Gastroesophageal sphincter (tissue), 3 donors: ENCODE data around the gene KRABD2.

ENCODE experiments used
- CTCF ChIP-seq, 4 experiments: fragments of 200-600 bp in 2 of 4; fragments of 450-650 bp in 2 of 4; sonication (generic) in 1 of 4; IDR thresholded peaks; one replicate each; pipeline ENCODE4 v1.5.1; 2017 to 2019; ENCODE audit warnings: antibody characterized with exemption in 4 of 4, mild to moderate bottlenecking in 2 of 4, moderate library complexity in 2 of 4
- POLR2A ChIP-seq, 2 donors: fragments of 450-650 bp; IDR thresholded peaks; one replicate each; pipeline ENCODE4 v1.6.1; 2017; ENCODE audit warnings: antibody characterized with exemption in 2 of 2, mild to moderate bottlenecking in 2 of 2, moderate library complexity in 1 of 2
- POLR2AphosphoS5 ChIP-seq: sonication (generic); formaldehyde crosslinking; IDR thresholded peaks from one replicate; pipeline ENCODE4 v1.6.1; 2017; ENCODE audit warnings: antibody characterized with exemption

DNA sequence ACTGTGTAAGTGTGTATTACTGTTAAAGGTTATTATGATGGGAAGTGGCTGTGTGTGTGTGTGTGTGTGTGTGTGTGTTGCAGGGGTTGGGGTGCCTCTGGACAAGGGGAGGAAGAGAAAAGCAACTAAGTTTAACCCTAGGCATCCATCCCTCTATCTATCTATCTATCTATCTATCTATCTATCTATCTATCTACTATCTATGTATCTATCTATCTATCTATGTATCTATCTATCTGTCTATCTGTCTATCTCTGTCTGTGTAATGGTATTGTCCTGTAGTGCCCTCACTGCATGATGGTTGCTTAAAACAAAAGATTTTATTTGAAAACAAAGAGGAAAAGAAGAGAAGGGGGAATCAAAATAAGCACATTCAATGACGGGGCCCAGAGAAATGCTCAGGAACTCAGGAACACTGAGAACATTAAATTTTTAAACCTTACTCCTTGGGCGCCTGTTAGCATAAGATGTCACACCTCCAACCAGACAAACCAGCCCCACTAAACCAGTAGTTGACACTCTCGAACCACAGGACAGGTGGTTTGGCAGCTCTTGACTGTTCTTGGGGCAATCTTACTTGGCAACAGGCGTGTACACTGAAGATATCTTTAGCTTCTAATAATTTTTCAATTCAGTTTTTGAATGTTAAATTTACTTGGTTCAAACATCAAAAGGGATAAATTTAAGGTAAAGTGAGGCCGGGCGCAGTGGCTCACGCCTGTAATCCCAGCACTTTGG lies 11.6 kb upstream of the KRABD2 start:
- TF ChIP-seq CTCF (IDR thresholded peaks at IDR 0.05) (no peak), POLR2AphosphoS5 (no peak), POLR2A (IDR thresholded peaks at IDR 0.05) (no peak)
